IMR-90 (cell line): Measurements from ENCODE around the gene SCAF4. TPM values are rescaled to one million over a fixed set of nuclear protein-coding genes. Genes with fewer than 3 reads are reported as not detected.

Source experiments
- ATAC-seq: fragments of 200-7000 bp; cut with Tn5 transposase; 2 replicates; pipeline ENCODE4 v1.9.1; 2020; ENCODE audit warnings: low read depth, mild to moderate bottlenecking, moderate library complexity
- BruUV-seq: library from RNA; stranded (reverse); fragments of 400-500 nt; replicated peaks from 2 replicates; lab custom pipeline; 2021; lab: Mats Ljungman, UMichigan
- CTCF ChIA-PET: fragments of 300-600 bp; formaldehyde crosslinking; extraction: SDS; loops from one replicate; lab custom pipeline; 2021; ENCODE audit warnings: antibody characterized with exemption; lab: Yijun Ruan, JAX
- POLR2A ChIA-PET: fragments of 300-600 bp; sonication (Branson Sonifier 250); formaldehyde crosslinking; loops from one replicate; lab custom pipeline; 2022; ENCODE audit warnings: antibody characterized with exemption; ENCODE audit not compliant: unreplicated experiment; lab: Charles Lee
- DNase-seq: peaks from one replicate; pipeline ENCODE4 v3.0.0; 2013
- H2AFZ ChIP-seq: replicated peaks from 2 replicates; pipeline ENCODE3; 2013; ENCODE audit warnings: low read length, mild to moderate bottlenecking; ENCODE audit not compliant: poor library complexity
- H2AK5ac ChIP-seq: 2 replicates; pipeline ENCODE4 v1.6.1; 2013; ENCODE audit warnings: low read depth, low read length, inconsistent platforms
- H2AK9ac ChIP-seq: replicated peaks from 2 replicates; pipeline ENCODE3; 2013; ENCODE audit warnings: mild to moderate bottlenecking, low read depth, low read length, moderate library complexity; ENCODE audit not compliant: poor library complexity
- H2BK120ac ChIP-seq: 2 replicates; pipeline ENCODE4 v1.6.1; 2013; ENCODE audit warnings: low read depth, low read length, inconsistent platforms
- H2BK15ac ChIP-seq: 3 replicates; pipeline ENCODE4 v1.6.1; 2013; ENCODE audit warnings: low read depth, low read length, inconsistent platforms
- H2BK20ac ChIP-seq: 2 replicates; pipeline ENCODE4 v1.6.1; 2013; ENCODE audit warnings: low read depth, mild to moderate bottlenecking, inconsistent platforms, low read length, moderate library complexity
- H2BK5ac ChIP-seq: 2 replicates; pipeline ENCODE4 v1.6.1; 2013; ENCODE audit warnings: mild to moderate bottlenecking, low read depth, low read length, inconsistent platforms; ENCODE audit not compliant: poor library complexity, severe bottlenecking
- H3K14ac ChIP-seq: replicated peaks from 2 replicates; pipeline ENCODE4 v1.6.1; 2013; ENCODE audit warnings: low read depth, low read length, inconsistent platforms
- H3K18ac ChIP-seq: 2 replicates; pipeline ENCODE4 v1.6.1; 2013; ENCODE audit warnings: low read depth, low read length, control low read depth
- H3K23ac ChIP-seq: 2 replicates; pipeline ENCODE4 v1.6.1; 2013; ENCODE audit warnings: low read depth, low read length, inconsistent platforms
- H3K27ac ChIP-seq: 2 replicates; pipeline ENCODE4 v1.5.1; 2013; ENCODE audit warnings: mild to moderate bottlenecking, control low read depth, low read length; ENCODE audit not compliant: insufficient read depth
- H3K27me3 ChIP-seq: 2 replicates; pipeline ENCODE4 v1.6.1; 2013; ENCODE audit warnings: low read length; ENCODE audit not compliant: control insufficient read depth, insufficient read depth
- H3K36me3 ChIP-seq: 2 replicates; pipeline ENCODE4 v1.6.1; 2013; ENCODE audit warnings: low read length, mixed read lengths; ENCODE audit not compliant: control insufficient read depth, insufficient read depth
- H3K4ac ChIP-seq: 2 replicates; pipeline ENCODE4 v1.6.1; 2013; ENCODE audit warnings: low read depth, low read length, inconsistent platforms
- H3K4me1 ChIP-seq: 2 replicates; pipeline ENCODE4 v1.6.1; 2013; ENCODE audit warnings: low read length, mixed read lengths; ENCODE audit not compliant: control insufficient read depth, insufficient read depth
- H3K4me2 ChIP-seq: 2 replicates; pipeline ENCODE4 v1.6.1; 2013; ENCODE audit warnings: low read depth, mild to moderate bottlenecking, control low read depth, low read length, moderate library complexity
- H3K4me3 ChIP-seq: 2 replicates; pipeline ENCODE4 v1.5.1; 2013; ENCODE audit warnings: low read depth, mild to moderate bottlenecking, control low read depth, low read length, moderate library complexity; ENCODE audit not compliant: insufficient read depth
- H3K56ac ChIP-seq: 2 replicates; pipeline ENCODE4 v1.6.1; 2013; ENCODE audit warnings: low read length, inconsistent platforms; ENCODE audit not compliant: insufficient read depth; ENCODE audit errors: extremely low read depth
- H3K79me1 ChIP-seq, 2 experiments: 2 replicates each; pipeline ENCODE4 v1.6.1; 2013; ENCODE audit warnings: low read length in 2 of 2, inconsistent platforms in 1 of 2, low read depth in 1 of 2
- H3K9ac ChIP-seq: 2 replicates; pipeline ENCODE4 v1.6.1; 2013; ENCODE audit warnings: low read depth, low read length, control low read depth
- H3K9me1 ChIP-seq: 2 replicates; pipeline ENCODE4 v1.6.1; 2013; ENCODE audit warnings: low read length, inconsistent platforms; ENCODE audit not compliant: insufficient read depth
- H3K9me3 ChIP-seq: 2 replicates; pipeline ENCODE4 v1.6.1; 2013; ENCODE audit warnings: low read length; ENCODE audit not compliant: control insufficient read depth, insufficient read depth
- H4K20me1 ChIP-seq: 2 replicates; pipeline ENCODE4 v1.6.1; 2013; ENCODE audit warnings: low read length, inconsistent platforms; ENCODE audit not compliant: insufficient read depth
- H4K5ac ChIP-seq: 2 replicates; pipeline ENCODE4 v1.6.1; 2013; ENCODE audit warnings: mild to moderate bottlenecking, low read depth, low read length, control low read depth
- H4K8ac ChIP-seq, 2 experiments: 2 replicates each; pipeline ENCODE4 v1.6.1; 2013; ENCODE audit warnings: low read depth in 2 of 2, low read length in 2 of 2, control low read depth in 1 of 2, inconsistent platforms in 1 of 2
- H4K91ac ChIP-seq: 2 replicates; pipeline ENCODE4 v1.6.1; 2013; ENCODE audit warnings: low read depth, low read length, inconsistent platforms; ENCODE audit not compliant: insufficient read depth
- BHLHE40 ChIP-seq: fragments of 150-350 bp; IDR thresholded peaks from 2 replicates; pipeline ENCODE4 v1.6.1; 2016; ENCODE audit warnings: mild to moderate bottlenecking, low read depth, low read length
- CEBPB ChIP-seq: IDR thresholded peaks from 2 replicates; pipeline ENCODE4 v1.6.1; 2012; ENCODE audit warnings: low read depth, low read length, improper control_type of control experiment
- CHD1 ChIP-seq: IDR thresholded peaks from 2 replicates; pipeline ENCODE4 v1.6.1; 2012; ENCODE audit warnings: low read depth, low read length, improper control_type of control experiment
- CTCF ChIP-seq: conservative IDR thresholded peaks from 2 replicates; pipeline ENCODE4 v1.5.1; 2012; ENCODE audit warnings: mild to moderate bottlenecking, low read depth, low read length, improper control_type of control experiment
- MAFK ChIP-seq: IDR thresholded peaks from 2 replicates; pipeline ENCODE4 v1.6.1; 2012; ENCODE audit warnings: low read depth, low read length, improper control_type of control experiment
- MXI1 ChIP-seq: IDR thresholded peaks from 2 replicates; pipeline ENCODE4 v1.6.1; 2012; ENCODE audit warnings: low read depth, mild to moderate bottlenecking, low read length, moderate library complexity, borderline replicate concordance
- NFE2L2 ChIP-seq: fragments of 150-350 bp; IDR thresholded peaks from 2 replicates; pipeline ENCODE4 v1.6.1; 2016; ENCODE audit warnings: low read depth, mild to moderate bottlenecking, low read length
- POLR2A ChIP-seq: IDR thresholded peaks from 2 replicates; pipeline ENCODE4 v1.6.1; 2012; ENCODE audit warnings: mild to moderate bottlenecking, low read depth, low read length
- RAD21 ChIP-seq: IDR thresholded peaks from 2 replicates; pipeline ENCODE4 v1.6.1; 2012; ENCODE audit warnings: low read length, improper control_type of control experiment
- RCOR1 ChIP-seq: IDR thresholded peaks from 2 replicates; pipeline ENCODE4 v1.6.1; 2012; ENCODE audit warnings: mild to moderate bottlenecking, low read length, improper control_type of control experiment; ENCODE audit not compliant: insufficient replicate concordance
- SMC3 ChIP-seq: fragments of 150-350 bp; IDR thresholded peaks from 2 replicates; pipeline ENCODE4 v1.6.1; 2016; ENCODE audit warnings: low read depth, mild to moderate bottlenecking, antibody characterized with exemption, low read length, moderate library complexity
- USF2 ChIP-seq: fragments of 150-350 bp; IDR thresholded peaks from 2 replicates; pipeline ENCODE4 v1.6.1; 2017; ENCODE audit warnings: mild to moderate bottlenecking, antibody characterized with exemption, low read length, low read depth
- WGBS, 2 experiments: methylation state at CpG; one replicate each; pipeline versions ENCODE4 v1.1.5 to v1.1.7; 2013; ENCODE audit warnings: missing lambda C conversion rate in 2 of 2; ENCODE audit not compliant: insufficient read length in 1 of 2; ENCODE audit errors: extremely low coverage in 2 of 2; 5-methylcytosine and 5-hydroxymethylcytosine counted together
- dilution Hi-C: fragments of 300-500 bp; cut with HindIII; formaldehyde crosslinking; loops from one replicate; pipeline ENCODE4 v1.14.3; 2018; ENCODE audit warnings: low sequenced_read_pairs; ENCODE audit not compliant: unreplicated experiment
- in situ Hi-C: fragments of 300-500 bp; cut with MboI; formaldehyde crosslinking; loops from 3 replicates; pipeline ENCODE4 v1.14.3; 2019; ENCODE audit warnings: low sequenced_read_pairs, inconsistent platforms, mixed read lengths
- intact Hi-C: fragments of 100-400 bp; cut with micrococcal nuclease; formaldehyde crosslinking; loops from 2 replicates; pipeline ENCODE4 v1.10.0; 2022
- polyA plus RNA-seq, 3 experiments: library from polyadenylated mRNA; depleted of rRNA; stranded (reverse); fragments of >200 nt; gene quantifications; 2 replicates each; pipeline ENCODE4 v1.2.3, GENCODE V29; 2012; ENCODE audit warnings: low replicate concordance in 1 of 3
- total RNA-seq: library from RNA; depleted of rRNA; stranded (reverse); fragments of >200 nt; gene quantifications from 2 replicates; pipeline ENCODE4 v1.2.3, GENCODE V29; 2012
- TF ChIP-seq, protein P1 (sequence below): fragments of 150-350 bp; IDR thresholded peaks from 2 replicates; pipeline ENCODE4 v1.6.1; 2016; ENCODE audit warnings: low read depth, mild to moderate bottlenecking, low read length, moderate library complexity, borderline replicate concordance

The SCAF4 gene
- total and polyA plus RNA-seq, 2 of the 4 experiments (the other 2 are of a cell fraction) = 2.7 to 12.1 TPM

GRCh38 chr21:31696424-31696823 is 35.5 kb downstream of the SCAF4 start:
- Histone ChIP-seq H3K27ac (no peak overlapping the region), H3K4ac (no peak overlapping the region), H2BK5ac (no peak overlapping the region), H3K27me3 (no peaks in the 10 kb centered on the region), H4K8ac (no peak overlapping the region), H2AFZ (no peak overlapping the region), H4K5ac (no peak overlapping the region), H3K4me3 (no peak overlapping the region), H2AK9ac (no peak overlapping the region), H3K4me2 (no peak overlapping the region), H3K23ac (no peak overlapping the region), H3K9me1 (no peaks in the 10 kb centered on the region; the same call in 1 of the 2 replicates), H3K18ac (no peak overlapping the region), H4K91ac (no peak overlapping the region), H3K79me1 (peaks cover 11 to 32% of the 10 kb centered on the region in 2 experiments), H3K9me3 (no peaks in the 10 kb centered on the region), H3K36me3 (peaks cover 43% of the 10 kb centered on the region), H3K4me1 (no peaks in the 10 kb centered on the region), H3K56ac (no peak overlapping the region), H2BK20ac (no peak overlapping the region), H2BK120ac (no peak overlapping the region), H4K20me1 (no peaks in the 10 kb centered on the region), H2BK15ac (no peak overlapping the region), H3K9ac (no peak overlapping the region), H2AK5ac (no peak overlapping the region), H3K14ac (no peak overlapping the region)
- BruUV-seq = no TSS peak
- no CpG with 5 or more reads among the region's 6 CpGs for whole genome bisulfite sequencing, 2 experiments
- intact Hi-C loops = no loop called here
- dilution Hi-C loops = no loop called here
- in situ Hi-C loops = no loop called here
- ATAC-seq (no peak), DNase-seq (no peak)
- ChIA-PET CTCF (no interaction called here), POLR2A (no interaction called here)
- TF ChIP-seq NFE2L2 (no peak), SMC3 (no peak), RCOR1 (no peak), CEBPB (no peak), CHD1 (no peak), USF2 (no peak), CTCF (no peak), MAFK (no peak), RAD21 (no peak), MXI1 (no peak), BHLHE40 (no peak), POLR2A (no peak)
- TF ChIP-seq, protein P1, sequence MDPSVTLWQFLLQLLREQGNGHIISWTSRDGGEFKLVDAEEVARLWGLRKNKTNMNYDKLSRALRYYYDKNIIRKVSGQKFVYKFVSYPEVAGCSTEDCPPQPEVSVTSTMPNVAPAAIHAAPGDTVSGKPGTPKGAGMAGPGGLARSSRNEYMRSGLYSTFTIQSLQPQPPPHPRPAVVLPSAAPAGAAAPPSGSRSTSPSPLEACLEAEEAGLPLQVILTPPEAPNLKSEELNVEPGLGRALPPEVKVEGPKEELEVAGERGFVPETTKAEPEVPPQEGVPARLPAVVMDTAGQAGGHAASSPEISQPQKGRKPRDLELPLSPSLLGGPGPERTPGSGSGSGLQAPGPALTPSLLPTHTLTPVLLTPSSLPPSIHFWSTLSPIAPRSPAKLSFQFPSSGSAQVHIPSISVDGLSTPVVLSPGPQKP = no peak
